Right lobe of liver (tissue), 6 donors: ENCODE data around the gene OSCP1. TPM values are rescaled to one million over a fixed set of nuclear protein-coding genes. Genes with fewer than 3 reads are reported as not detected.

Source experiments
- ATAC-seq, 4 donors: fragments of 200-7000 bp; cut with Tn5 transposase; one replicate each; pipeline ENCODE4 v1.9.1; 2020; ENCODE audit warnings: mild to moderate bottlenecking in 4 of 4, moderate library complexity in 4 of 4
- DNase-seq, 3 donors: peaks; one replicate each; pipeline ENCODE4 v3.0.0-alpha.2; 2020
- H3K27ac ChIP-seq, 3 donors: fragments of 200-600 bp; one replicate each; pipeline ENCODE4 v1.8.0; 2022
- H3K27me3 ChIP-seq, 2 donors: fragments of 200-600 bp; one replicate each; pipeline ENCODE4 v1.8.0; 2022
- H3K36me3 ChIP-seq, 4 donors: fragments of 200-600 bp; sonication (generic) in 1 of 4; one replicate each; pipeline versions ENCODE4 v1.5.1 to v1.8.0; 2017 to 2022; ENCODE audit warnings: control low read depth in 1 of 4
- H3K4me1 ChIP-seq, 4 donors: fragments of 200-600 bp; sonication (generic) in 1 of 4; one replicate each; pipeline versions ENCODE4 v1.5.1 to v1.8.0; 2017 to 2022; ENCODE audit warnings: control low read depth in 1 of 4
- H3K4me3 ChIP-seq, 3 donors: fragments of 200-600 bp; one replicate each; pipeline ENCODE4 v1.8.0; 2022
- H3K9me3 ChIP-seq, 4 donors: fragments of 200-600 bp; sonication (generic) in 1 of 4; one replicate each; pipeline versions ENCODE4 v1.5.1 to v1.8.0; 2017 to 2022; ENCODE audit warnings: control low read depth in 1 of 4
- POLR2A ChIP-seq: fragments of 450-650 bp; IDR thresholded peaks from one replicate; pipeline ENCODE4 v1.6.1; 2017; ENCODE audit warnings: antibody characterized with exemption, mild to moderate bottlenecking
- WGBS: methylation state at CpG from one replicate; pipeline ENCODE4 v1.1.6; 2018; ENCODE audit warnings: low coverage, low lambda C conversion rate; ENCODE audit not compliant: insufficient coverage; ENCODE audit errors: missing lambda C conversion rate; 5-methylcytosine and 5-hydroxymethylcytosine counted together
- intact Hi-C, 2 donors: fragments of 100-400 bp; cut with DNase I; formaldehyde crosslinking; loops; one replicate each; pipeline versions ENCODE4 v1.11.2 to v1.14.1; 2022
- total RNA-seq, 6 experiments: library from RNA; depleted of rRNA in 2 of 6; stranded (reverse); fragments of >200 nt in 2 of 6; fragmentation: NEBNext Ultra II Directional in 3 of 6; extraction: Animal tissue kit (Norgen Biotek cat#: 25700) in 3 of 6; gene quantifications; one replicate each; pipeline versions ENCODE4 v1.1.0 to v1.2.4, GENCODE V29; 2016 to 2023
- TF ChIP-seq, protein P1 (sequence below), 4 donors: fragments of 200-600 bp in 3 of 4; fragments of 450-650 bp in 1 of 4; IDR thresholded peaks; one replicate each; pipeline versions ENCODE4 v1.5.1 to v1.8.0; 2016 to 2022; ENCODE audit warnings: antibody characterized with exemption in 4 of 4, mild to moderate bottlenecking in 2 of 4
- donor health status: DM: no; HTN: yes; CAD: no.
- donor health status: DM: no; HTN: no; CAD: no.
- donor health status: DM: no; HTN: no; CAD: no.
- donor health status: DM: no; HTN: yes; CAD: no.
- donor health status: DM: no; HTN: yes; CAD: no.

OSCP1 gene
- total RNA-seq, 6 experiments from 2014 or later: 0.40 to 4.9 (median 1.7) TPM

DNA sequence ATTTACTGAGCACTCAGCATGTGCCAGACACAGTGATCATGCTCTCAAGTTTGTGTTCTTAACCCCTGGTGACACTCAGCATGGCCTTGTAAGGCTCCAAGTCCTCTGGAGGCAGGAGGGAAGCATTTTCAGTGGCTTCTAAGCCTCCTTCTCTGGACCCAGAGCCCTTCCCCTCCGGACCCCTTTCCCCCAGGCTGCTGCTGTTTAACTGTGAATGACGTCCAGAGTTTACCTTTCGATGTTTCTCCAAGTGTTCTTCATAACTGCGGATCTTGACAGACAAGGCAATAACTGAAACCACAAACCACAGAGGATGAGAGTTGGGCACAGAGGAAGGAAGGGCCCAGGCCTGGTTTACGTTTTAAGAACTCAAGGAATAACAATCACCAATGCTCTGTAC lies 7.4 kb upstream of the OSCP1 start:
- H3K27me3 ChIP-seq: no peaks in the 10 kb centered on the region
- 45% methylated on average over 5 of the region's 5 CpGs for WGBS
- H3K4me1 ChIP-seq: no peaks in the 10 kb centered on the region
- ATAC-seq: no peak
- intact Hi-C loops: no loop called here
- TF ChIP-seq POLR2A: no peak
- TF ChIP-seq, protein P1, sequence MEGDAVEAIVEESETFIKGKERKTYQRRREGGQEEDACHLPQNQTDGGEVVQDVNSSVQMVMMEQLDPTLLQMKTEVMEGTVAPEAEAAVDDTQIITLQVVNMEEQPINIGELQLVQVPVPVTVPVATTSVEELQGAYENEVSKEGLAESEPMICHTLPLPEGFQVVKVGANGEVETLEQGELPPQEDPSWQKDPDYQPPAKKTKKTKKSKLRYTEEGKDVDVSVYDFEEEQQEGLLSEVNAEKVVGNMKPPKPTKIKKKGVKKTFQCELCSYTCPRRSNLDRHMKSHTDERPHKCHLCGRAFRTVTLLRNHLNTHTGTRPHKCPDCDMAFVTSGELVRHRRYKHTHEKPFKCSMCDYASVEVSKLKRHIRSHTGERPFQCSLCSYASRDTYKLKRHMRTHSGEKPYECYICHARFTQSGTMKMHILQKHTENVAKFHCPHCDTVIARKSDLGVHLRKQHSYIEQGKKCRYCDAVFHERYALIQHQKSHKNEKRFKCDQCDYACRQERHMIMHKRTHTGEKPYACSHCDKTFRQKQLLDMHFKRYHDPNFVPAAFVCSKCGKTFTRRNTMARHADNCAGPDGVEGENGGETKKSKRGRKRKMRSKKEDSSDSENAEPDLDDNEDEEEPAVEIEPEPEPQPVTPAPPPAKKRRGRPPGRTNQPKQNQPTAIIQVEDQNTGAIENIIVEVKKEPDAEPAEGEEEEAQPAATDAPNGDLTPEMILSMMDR (IDR thresholded peaks at IDR 0.05): no peak
- no peaks in the 10 kb centered on the region for H3K9me3 ChIP-seq
- no peak overlapping the region for H3K27ac ChIP-seq
- H3K4me3 ChIP-seq: no peak overlapping the region
- peaks cover 0 to 53% (median 17%) of the 10 kb centered on the region in 4 donors for H3K36me3 ChIP-seq
- DNase-seq: no peak

DNA sequence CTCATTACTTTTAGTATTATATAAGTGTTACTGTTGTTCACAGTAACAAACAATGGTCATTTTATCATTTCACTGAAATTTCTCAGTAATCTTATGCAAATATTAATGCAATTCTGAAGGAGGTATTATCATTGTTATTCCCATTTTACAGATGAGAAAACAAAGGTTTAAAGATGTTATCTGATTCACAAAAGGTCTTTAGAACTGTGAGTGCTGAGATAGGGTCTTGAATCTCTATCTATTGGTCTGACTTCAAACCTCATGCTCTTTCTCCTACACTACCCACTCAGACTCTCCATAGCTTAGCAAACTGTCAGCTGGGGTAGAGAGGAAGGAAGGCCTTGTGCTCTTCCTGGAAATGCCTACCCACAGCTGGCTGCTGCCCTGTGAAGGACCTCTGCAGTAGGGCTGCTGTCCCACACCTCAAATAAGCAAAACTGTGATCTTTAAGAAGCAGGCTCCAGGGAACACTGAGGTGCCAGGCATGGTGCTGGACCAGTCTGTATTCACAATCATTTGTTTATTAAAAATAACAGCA lies 6.2 kb upstream of the OSCP1 start:
- H3K4me3 ChIP-seq: no peak overlapping the region
- intact Hi-C loops: no loop called here
- no peaks in the 10 kb centered on the region for H3K4me1 ChIP-seq
- no peaks in the 10 kb centered on the region for H3K27me3 ChIP-seq
- TF ChIP-seq, protein P1 (IDR thresholded peaks at IDR 0.05): no peak
- no peak for TF ChIP-seq POLR2A
- ATAC-seq: no peak
- H3K27ac ChIP-seq: no peak overlapping the region
- DNase-seq: no peak
- H3K9me3 ChIP-seq: no peaks in the 10 kb centered on the region
- peaks cover 0 to 53% (median 17%) of the 10 kb centered on the region in 4 donors for H3K36me3 ChIP-seq

DNA sequence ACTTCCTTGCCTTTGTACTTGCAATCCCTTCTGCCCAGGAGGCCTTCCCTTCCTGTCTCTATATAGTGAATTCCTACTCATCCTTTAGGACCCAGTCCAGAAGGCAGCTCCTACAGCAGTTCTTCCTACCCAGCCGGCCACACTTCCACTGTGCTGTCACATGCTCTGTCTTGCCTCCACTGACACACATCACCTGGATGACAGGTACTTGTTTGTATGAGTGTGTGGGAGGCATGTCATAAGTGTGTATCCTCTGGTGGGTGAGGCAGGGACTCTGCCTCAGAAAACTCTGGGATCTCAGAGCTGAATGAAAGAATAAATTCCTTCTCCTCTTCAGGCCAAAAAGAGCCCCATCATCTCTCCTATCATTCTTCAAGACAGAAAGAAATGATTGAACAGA lies 5.1 kb upstream of the OSCP1 start:
- 100% methylated on average over 1 of the region's 1 CpG for WGBS
- ATAC-seq: no peak
- intact Hi-C loops: no loop called here
- H3K9me3 ChIP-seq: no peaks in the 10 kb centered on the region
- no peak for TF ChIP-seq POLR2A
- TF ChIP-seq, protein P1 (IDR thresholded peaks at IDR 0.05): no peak
- H3K4me3 ChIP-seq: no peak overlapping the region
- peaks cover 0 to 43% (median 17%) of the 10 kb centered on the region in 4 donors for H3K36me3 ChIP-seq
- H3K4me1 ChIP-seq: no peaks in the 10 kb centered on the region
- DNase-seq: no peak
- no peak overlapping the region for H3K27ac ChIP-seq
- H3K27me3 ChIP-seq: no peaks in the 10 kb centered on the region

DNA sequence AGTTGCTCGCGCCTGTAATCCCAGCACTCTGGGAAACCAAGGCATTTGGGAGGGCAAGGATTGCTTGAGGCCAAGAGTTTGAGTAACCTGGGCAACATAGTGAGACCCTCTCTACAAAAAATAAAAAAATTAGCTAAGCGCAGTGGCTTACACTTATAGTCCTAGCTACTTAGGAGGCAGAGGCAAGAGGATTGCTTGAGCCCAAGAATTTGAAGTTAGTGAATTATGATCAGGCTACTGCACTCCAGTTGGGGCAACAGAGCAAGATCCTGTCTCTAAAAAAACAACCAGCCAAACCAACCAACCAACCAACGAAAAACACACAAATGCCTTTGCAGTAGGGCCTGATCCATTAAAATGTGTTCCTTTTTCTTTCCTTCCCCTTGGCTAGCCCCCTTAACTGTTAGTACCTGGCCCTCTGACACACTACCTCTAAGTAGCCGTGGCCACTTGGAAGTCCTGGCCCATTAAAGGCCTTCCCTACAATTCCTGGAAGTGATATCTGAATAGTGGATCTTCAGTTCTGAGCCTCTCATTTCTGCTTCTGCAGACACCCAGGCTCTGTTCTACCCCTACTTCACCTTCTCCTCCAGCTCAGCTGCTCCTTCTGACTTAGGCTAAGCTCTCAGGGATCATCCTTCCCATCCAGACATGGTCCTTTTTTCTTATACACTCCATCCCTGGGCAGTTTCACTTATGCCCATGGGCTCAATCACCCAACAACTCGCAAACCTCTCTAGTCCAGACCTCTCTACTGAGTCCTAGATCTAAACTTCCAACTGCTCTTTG lies 3.5 kb upstream of the OSCP1 start:
- no peaks in the 10 kb centered on the region for H3K27me3 ChIP-seq
- H3K36me3 ChIP-seq: peaks cover 0 to 33% (median 17%) of the 10 kb centered on the region in 4 donors
- TF ChIP-seq, protein P1 (IDR thresholded peaks at IDR 0.05): no peak
- no peak for TF ChIP-seq POLR2A
- H3K9me3 ChIP-seq: no peaks in the 10 kb centered on the region
- intact Hi-C loops: no loop called here
- H3K4me3 ChIP-seq: no peak overlapping the region
- WGBS: 91% methylated on average over 6 of the region's 6 CpGs
- no peak overlapping the region for H3K27ac ChIP-seq
- DNase-seq (no peak), ATAC-seq (no peak)
- H3K4me1 ChIP-seq: no peaks in the 10 kb centered on the region
